Neural cell (in vitro differentiated cells): ENCODE data around the gene ANKRD6. TPM values are rescaled to one million over a fixed set of nuclear protein-coding genes. Genes with fewer than 3 reads are reported as not detected.

Source experiments
- H2AFZ ChIP-seq: fragments of 200-600, 300-800 bp; sonication (generic), shearing (Covaris generic); 2 replicates; pipeline ENCODE4 v1.6.0; 2014; ENCODE audit warnings: low read depth, mild to moderate bottlenecking, antibody characterized with exemption, low read length, moderate library complexity
- H3F3A ChIP-seq: fragments of 200-600 bp; shearing (Covaris generic); 2 replicates; pipeline ENCODE4 v1.6.1; 2016; ENCODE audit warnings: mild to moderate bottlenecking, moderate library complexity, mixed read lengths, antibody characterized with exemption, low read length; ENCODE audit not compliant: insufficient read depth, poor library complexity, severe bottlenecking
- H3K27ac ChIP-seq: fragments of 200-600, 300-800 bp; sonication (generic), shearing (Covaris generic); 2 replicates; pipeline ENCODE4 v1.5.1; 2014; ENCODE audit warnings: mild to moderate bottlenecking, low read length, moderate library complexity
- H3K27me3 ChIP-seq: fragments of 300-800, 200-600 bp; sonication (generic), shearing (Covaris generic); 2 replicates; pipeline ENCODE4 v1.6.0; 2014; ENCODE audit warnings: mild to moderate bottlenecking, low read depth, low read length, moderate library complexity; ENCODE audit not compliant: insufficient read depth
- H3K36me3 ChIP-seq: fragments of 300-800, 200-600 bp; sonication (generic), shearing (Covaris generic); 2 replicates; pipeline ENCODE4 v1.5.1; 2014; ENCODE audit warnings: mild to moderate bottlenecking, antibody characterized with exemption, low read length, moderate library complexity; ENCODE audit not compliant: insufficient read depth
- H3K4me2 ChIP-seq: fragments of 300-800, 200-600 bp; sonication (generic), shearing (Covaris generic); 2 replicates; pipeline ENCODE4 v1.6.0; 2014; ENCODE audit warnings: mild to moderate bottlenecking, low read length
- H3K4me3 ChIP-seq: fragments of 300-800, 200-600 bp; sonication (generic), shearing (Covaris generic); 2 replicates; pipeline ENCODE4 v1.5.1; 2014; ENCODE audit warnings: mild to moderate bottlenecking, low read length, moderate library complexity
- H3K79me2 ChIP-seq: fragments of 200-600 bp; shearing (Covaris generic); replicated peaks from 2 replicates; pipeline ENCODE4 v1.6.0; 2014; ENCODE audit warnings: mild to moderate bottlenecking, low read length, moderate library complexity; ENCODE audit not compliant: insufficient read depth
- H3K9ac ChIP-seq: fragments of 300-800, 200-600 bp; sonication (generic), shearing (Covaris generic); 2 replicates; pipeline ENCODE4 v1.6.1; 2016; ENCODE audit warnings: mild to moderate bottlenecking, low read length, mixed read lengths
- H3K9me2 ChIP-seq: fragments of 200-600 bp; shearing (Covaris generic); 2 replicates; pipeline ENCODE4 v1.6.1; 2016; ENCODE audit warnings: mild to moderate bottlenecking, low read length, mixed read lengths; ENCODE audit not compliant: insufficient read depth
- H3K9me3 ChIP-seq: fragments of 200-600, 300-800 bp; sonication (generic), shearing (Covaris generic); 2 replicates; pipeline ENCODE4 v1.6.1; 2016; ENCODE audit warnings: mild to moderate bottlenecking, mixed run types, low read length, moderate library complexity, mixed read lengths
- H4K20me1 ChIP-seq: fragments of 200-600 bp; shearing (Covaris generic); 2 replicates; pipeline ENCODE4 v1.6.1; 2016; ENCODE audit warnings: mild to moderate bottlenecking, mixed run types; ENCODE audit not compliant: insufficient read depth
- CTCF ChIP-seq: fragments of 450-650 bp; IDR thresholded peaks from 2 replicates; pipeline ENCODE4 v1.5.1; 2014; ENCODE audit warnings: antibody characterized with exemption, mild to moderate bottlenecking, moderate library complexity; ENCODE audit not compliant: poor library complexity, severe bottlenecking
- EP300 ChIP-seq: fragments of 450-650 bp; conservative IDR thresholded peaks from 2 replicates; pipeline ENCODE4 v1.6.1; 2014; ENCODE audit warnings: antibody characterized with exemption, mild to moderate bottlenecking, moderate library complexity; ENCODE audit not compliant: poor library complexity, severe bottlenecking
- EZH2 ChIP-seq: fragments of 200-600, 300-800 bp; shearing (Covaris generic), sonication (generic); IDR thresholded peaks from 2 replicates; pipeline ENCODE4 v1.6.1; 2014; ENCODE audit warnings: antibody characterized with exemption, low read length, borderline replicate concordance, mild to moderate bottlenecking; ENCODE audit not compliant: insufficient read depth, poor library complexity, severe bottlenecking
- MXI1 ChIP-seq: fragments of 450-650 bp; conservative IDR thresholded peaks from 2 replicates; pipeline ENCODE4 v1.6.1; 2014; ENCODE audit warnings: antibody characterized with exemption, mild to moderate bottlenecking; ENCODE audit not compliant: poor library complexity, severe bottlenecking
- POLR2AphosphoS5 ChIP-seq: IDR thresholded peaks from 2 replicates; pipeline ENCODE4 v1.6.1; 2012
- RAD21 ChIP-seq: fragments of 450-650 bp; conservative IDR thresholded peaks from 2 replicates; pipeline ENCODE4 v1.6.1; 2014; ENCODE audit warnings: antibody characterized with exemption, mild to moderate bottlenecking, moderate library complexity
- REST ChIP-seq: IDR thresholded peaks from 2 replicates; pipeline ENCODE4 v1.6.1; 2012; ENCODE audit warnings: borderline replicate concordance
- SMC3 ChIP-seq: fragments of 450-650 bp; conservative IDR thresholded peaks from 2 replicates; pipeline ENCODE4 v1.6.1; 2014; ENCODE audit warnings: antibody characterized with exemption, mild to moderate bottlenecking, moderate library complexity; ENCODE audit not compliant: poor library complexity
- TAF1 ChIP-seq: IDR thresholded peaks from 2 replicates; pipeline ENCODE4 v1.6.1; 2012; ENCODE audit warnings: low read depth
- polyA plus RNA-seq: library from polyadenylated mRNA; depleted of rRNA; stranded (reverse); fragments of >200 nt; gene quantifications from 2 replicates; pipeline ENCODE4 v1.2.3, GENCODE V29; 2014

ANKRD6 gene
- polyA plus RNA-seq, 1 donor from 2014 or later = 43.5 TPM

- Histone ChIP-seq H3K9ac (no peak overlapping the region), H3K36me3 (peaks cover 8% of the 10 kb centered on the region), H3K4me3 (no peak overlapping the region), H2AFZ (no peak overlapping the region), H3K4me2 (no peak overlapping the region), H3K27me3 (no peaks in the 10 kb centered on the region), H3F3A (no peaks in the 10 kb centered on the region), H3K79me2 (peaks cover 2% of the 10 kb centered on the region), H3K9me2 (no peaks in the 10 kb centered on the region), H4K20me1 (no peaks in the 10 kb centered on the region), H3K27ac (no peak overlapping the region), H3K9me3 (no peaks in the 10 kb centered on the region)
- TF ChIP-seq SMC3 (no peak), MXI1 (no peak), REST (no peak), TAF1 (no peak), CTCF (no peak), POLR2AphosphoS5 (no peak), EZH2 (no peak)
Observed at GRCh38 chr6:89385846-89386245, 47.1 kb upstream of the ANKRD6 start.

GRCh38 chr6:89386917-89387491 lies 45.9 kb upstream of the ANKRD6 start:
- Histone ChIP-seq H3K79me2 (peaks cover 3% of the 10 kb centered on the region), H3K4me2 (no peak overlapping the region), H3K36me3 (peaks cover 8% of the 10 kb centered on the region), H3K4me3 (no peak overlapping the region), H3K27ac (no peak overlapping the region), H3K9ac (no peak overlapping the region), H3K9me2 (no peaks in the 10 kb centered on the region), H4K20me1 (no peaks in the 10 kb centered on the region), H3F3A (no peaks in the 10 kb centered on the region), H3K27me3 (no peaks in the 10 kb centered on the region), H3K9me3 (no peaks in the 10 kb centered on the region), H2AFZ (no peak overlapping the region)
- no peak for TF ChIP-seq CTCF
- no peak for TF ChIP-seq MXI1
- no peak for TF ChIP-seq RAD21
- TF ChIP-seq SMC3 = no peak
- TF ChIP-seq TAF1 = no peak
- no peak for TF ChIP-seq POLR2AphosphoS5
- no peak for TF ChIP-seq EZH2
- no peak for TF ChIP-seq REST
- no peak for TF ChIP-seq EP300
